A549 (cell line): ENCODE data around the gene GUCA2B. TPM values are rescaled to one million over a fixed set of nuclear protein-coding genes. Genes with fewer than 3 reads are reported as not detected.
A peak's percentile ranks its signal among the peaks of the same experiment; 100 is the strongest.

Experiments
- ATAC-seq, 2 experiments: fragments of 200-7000 bp in 1 of 2; fragments of >200 bp in 1 of 2; cut with Nextera tagmentation in 1 of 2; cut with Tn5 transposase in 1 of 2; 3 replicates each; pipeline versions ENCODE4 v1.8.0 to v1.9.1; 2018 to 2020; ENCODE audit warnings: mild to moderate bottlenecking in 1 of 2, moderate library complexity in 1 of 2
- CTCF ChIA-PET: fragments of 300-600 bp; sonication (Branson Sonifier 250); formaldehyde crosslinking; extraction: SDS; loops from one replicate; lab custom pipeline; 2021; ENCODE audit warnings: antibody characterized with exemption, inconsistent platforms; lab: Yijun Ruan, JAX
- POLR2A ChIA-PET: fragments of 350-600 bp; formaldehyde crosslinking; extraction: SDS; loops from one replicate; lab custom pipeline; 2021; ENCODE audit warnings: antibody characterized with exemption, inconsistent platforms; lab: Yijun Ruan, JAX
- DNase-seq, 2 experiments: peaks; one replicate each; pipeline versions ENCODE4 v3.0.0 to v3.0.0-alpha.2; 2011 to 2016; ENCODE audit warnings: low read depth in 1 of 2, low spot score in 1 of 2
- FAIRE-seq: peaks from 2 replicates; lab custom pipeline; 2011; peaks lifted over from hg19 to GRCh38; lab: Jason Lieb, UNC
- H3K27ac ChIP-seq, 2 experiments: fragments of >200 bp; sonication (Bioruptor Twin); formaldehyde crosslinking; 3 replicates each; pipeline ENCODE4 v1.5.1; 2016 to 2017
- H3K4me1 ChIP-seq: fragments of >200 bp; sonication (Bioruptor Twin); formaldehyde crosslinking; 3 replicates; pipeline ENCODE4 v1.6.1; 2016
- H3K4me2 ChIP-seq: fragments of >200 bp; sonication (Bioruptor Twin); formaldehyde crosslinking; 3 replicates; pipeline ENCODE4 v1.6.1; 2016
- H3K4me3 ChIP-seq: fragments of >200 bp; sonication (Bioruptor Twin); formaldehyde crosslinking; 3 replicates; pipeline ENCODE4 v1.5.1; 2016
- H3K9me3 ChIP-seq: fragments of >200 bp; sonication (Bioruptor Twin); formaldehyde crosslinking; 3 replicates; pipeline ENCODE4 v1.6.1; 2016
- ATOH8 ChIP-seq: fragments of 250-450 bp; sonication (Bioruptor Pico); IDR thresholded peaks from 2 replicates; pipeline ENCODE4 v1.5.0; 2020; ENCODE audit warnings: low read depth, mild to moderate bottlenecking, moderate library complexity
- CEBPB ChIP-seq, 2 experiments: fragments of >200 bp in 1 of 2; sonication (Bioruptor Twin) in 1 of 2; formaldehyde crosslinking in 1 of 2; IDR thresholded peaks; 2 replicates each; pipeline ENCODE4 v1.6.1; 2012 to 2016
- CHD4 ChIP-seq: fragments of 200-600 bp; sonication (generic); IDR thresholded peaks from 2 replicates; pipeline ENCODE4 v1.6.1; 2016; ENCODE audit warnings: antibody characterized with exemption, mild to moderate bottlenecking, borderline replicate concordance
- EHF ChIP-seq: fragments of 250-450 bp; sonication (Bioruptor Pico); IDR thresholded peaks from 2 replicates; pipeline ENCODE4 v1.5.0; 2020; ENCODE audit warnings: mild to moderate bottlenecking
- EHMT2 ChIP-seq: fragments of 200-600 bp; sonication (generic); IDR thresholded peaks from 2 replicates; pipeline ENCODE4 v1.6.1; 2016; ENCODE audit warnings: antibody characterized with exemption, low read depth, mild to moderate bottlenecking, moderate library complexity
- ELK1 ChIP-seq: fragments of 150-350 bp; IDR thresholded peaks from 2 replicates; pipeline ENCODE4 v1.6.1; 2014; ENCODE audit warnings: low read depth, mild to moderate bottlenecking, low read length
- EP300 ChIP-seq, 2 experiments: fragments of >200 bp; sonication (Bioruptor Twin); formaldehyde crosslinking; IDR thresholded peaks; 2 replicates in 1 of 2; 3 replicates in 1 of 2; pipeline ENCODE4 v1.6.1; 2016 to 2017
- FOSB ChIP-seq: fragments of 250-450 bp; sonication (Bioruptor Pico); IDR thresholded peaks from 2 replicates; pipeline ENCODE4 v1.5.0; 2020; ENCODE audit warnings: mild to moderate bottlenecking, moderate library complexity
- FOSL2 ChIP-seq, 2 experiments: fragments of 450-650 bp in 1 of 2; fragments of >200 bp in 1 of 2; sonication (Bioruptor Twin) in 1 of 2; formaldehyde crosslinking; IDR thresholded peaks; 2 replicates each; pipeline versions ENCODE4 v1.5.0 to v1.6.1; 2016 to 2020; ENCODE audit warnings: mild to moderate bottlenecking in 1 of 2, moderate library complexity in 1 of 2
- JUNB ChIP-seq: fragments of >200 bp; sonication (Bioruptor Twin); formaldehyde crosslinking; IDR thresholded peaks from 2 replicates; pipeline ENCODE4 v1.6.1; 2016
- KDM5A ChIP-seq: fragments of 200-600 bp; sonication (generic); IDR thresholded peaks from 2 replicates; pipeline ENCODE4 v1.6.1; 2016; ENCODE audit warnings: antibody characterized with exemption, mild to moderate bottlenecking
- MAFK ChIP-seq: fragments of 450-650 bp; IDR thresholded peaks from 2 replicates; pipeline ENCODE4 v1.6.1; 2014; ENCODE audit not compliant: partially characterized antibody
- MAX ChIP-seq: IDR thresholded peaks from 2 replicates; pipeline ENCODE4 v1.6.1; 2012
- MYC ChIP-seq: IDR thresholded peaks from 2 replicates; pipeline ENCODE4 v1.6.1; 2012; ENCODE audit warnings: mild to moderate bottlenecking, inconsistent platforms, low read length, improper control_type of control experiment, borderline replicate concordance
- NR3C1 ChIP-seq: fragments of >200 bp; sonication (Bioruptor Twin); formaldehyde crosslinking; IDR thresholded peaks from 3 replicates; pipeline ENCODE4 v1.6.1; 2017
- RAD21 ChIP-seq, 2 experiments: fragments of >200 bp in 1 of 2; sonication (Bioruptor Twin) in 1 of 2; formaldehyde crosslinking in 1 of 2; IDR thresholded peaks in 1 of 2; conservative IDR thresholded peaks in 1 of 2; 2 replicates in 1 of 2; 3 replicates in 1 of 2; pipeline ENCODE4 v1.6.1; 2012 to 2018; ENCODE audit warnings: inconsistent platforms in 1 of 2
- RCOR1 ChIP-seq: fragments of 150-350 bp; IDR thresholded peaks from 2 replicates; pipeline ENCODE4 v1.6.1; 2014; ENCODE audit warnings: antibody characterized with exemption, low read length, low read depth
- REST ChIP-seq: fragments of 200-600 bp; sonication (generic); IDR thresholded peaks from 2 replicates; pipeline ENCODE4 v1.6.1; 2016; ENCODE audit warnings: antibody characterized with exemption, mild to moderate bottlenecking, moderate library complexity
- SMC3 ChIP-seq: fragments of >200 bp; sonication (Bioruptor Twin); formaldehyde crosslinking; IDR thresholded peaks from 3 replicates; pipeline ENCODE4 v1.6.1; 2018; ENCODE audit warnings: inconsistent platforms
- SREBF2 ChIP-seq: fragments of 450-650 bp; IDR thresholded peaks from 2 replicates; pipeline ENCODE4 v1.6.1; 2014; ENCODE audit warnings: mild to moderate bottlenecking, moderate library complexity
- ZFP36 ChIP-seq: fragments of 450-650 bp; IDR thresholded peaks from 2 replicates; pipeline ENCODE4 v1.6.1; 2014; ENCODE audit warnings: borderline replicate concordance; ENCODE audit not compliant: partially characterized antibody
- ZNF302 ChIP-seq: fragments of 250-450 bp; sonication (Bioruptor Pico); IDR thresholded peaks from 2 replicates; pipeline ENCODE4 v1.9.0; 2021; ENCODE audit warnings: inconsistent platforms, mild to moderate bottlenecking, moderate library complexity
- WGBS: methylation state at CpG from one replicate; pipeline ENCODE4 v1.1.6; 2017; ENCODE audit errors: missing lambda C conversion rate; 5-methylcytosine and 5-hydroxymethylcytosine counted together
- polyA plus RNA-seq, 4 experiments: library from polyadenylated mRNA; depleted of rRNA in 3 of 4; stranded (reverse); fragments of >200 nt; fragmentation: RNase III in 1 of 4; extraction: RNeasy Plus Mini Kit Qiagen cat#74134 plus additional on column Dnase treatment in 1 of 4; gene quantifications; 2 replicates in 3 of 4; 3 replicates in 1 of 4; pipeline ENCODE4 v1.2.3, GENCODE V29; 2011 to 2017

GUCA2B gene
- polyA plus RNA-seq, 2 of the 4 experiments (the other 2 are of a cell fraction) = 0.17 TPM; not detected in 1

GRCh38 chr1:42178249-42178648 is 25.0 kb downstream of the GUCA2B start:
- ATAC-seq (no peak), FAIRE-seq (no peak), DNase-seq (no peak)
- Histone ChIP-seq H3K9me3 (no peaks in the 10 kb centered on the region), H3K4me2 (no peak overlapping the region), H3K4me3 (no peak overlapping the region), H3K27ac (no peak overlapping the region), H3K4me1 (no peaks in the 10 kb centered on the region)
- TF ChIP-seq MAFK = peak; percentile 12
- TF ChIP-seq NR3C1 = no peak
- 85% methylated on average over 3 of the region's 3 CpGs for WGBS
- POLR2A ChIA-PET = no interaction called here
- CTCF ChIA-PET = no interaction called here

- Histone ChIP-seq H3K4me1 (no peaks in the 10 kb centered on the region), H3K4me2 (no peak overlapping the region), H3K27ac (no peak overlapping the region), H3K4me3 (no peak overlapping the region), H3K9me3 (no peaks in the 10 kb centered on the region)
- TF ChIP-seq ZFP36 (no peak), FOSB (no peak), KDM5A (no peak), REST (no peak), MYC (no peak), RCOR1 (no peak), SREBF2 (no peak), EHMT2 (no peak), JUNB (no peak), FOSL2 (IDR thresholded peaks at IDR 0.05) (no peak), FOSL2 (CRISPR knock-in tag; IDR thresholded peaks at IDR 0.05) (no peak), CEBPB (IDR thresholded peaks at IDR 0.05) (no peak), ELK1 (no peak), ZNF302 (CRISPR knock-in tag) (no peak), CHD4 (no peak), EP300 (IDR thresholded peaks at IDR 0.05) (no peak), SMC3 (no peak), ATOH8 (CRISPR knock-in tag) (no peak), MAX (no peak), RAD21 (conservative IDR thresholded peaks at IDR 0.05 in 1 of 2, IDR thresholded peaks at IDR 0.05 in 1 of 2) (no peak), EHF (no peak)
- ATAC-seq (no peak), DNase-seq (no peak), FAIRE-seq (no peak)
- POLR2A ChIA-PET = no interaction called here
- CTCF ChIA-PET = no interaction called here
- 88% methylated on average over 2 of the region's 2 CpGs for WGBS
Observed at GRCh38 chr1:42179275-42179674, 26.1 kb downstream of the GUCA2B start.
